Stimulated activated CD4-positive, alpha-beta T cell treated with anti-CD3 and anti-CD28 coated beads, Interleukin-4, amount 100 ng/mL, for 24 hours (primary cell): Measurements from ENCODE around the gene FAM241A.

Experiments
- DNase-seq: peaks from one replicate; pipeline ENCODE4 v3.0.0-alpha.2; 2020

FAM241A gene

DNA sequence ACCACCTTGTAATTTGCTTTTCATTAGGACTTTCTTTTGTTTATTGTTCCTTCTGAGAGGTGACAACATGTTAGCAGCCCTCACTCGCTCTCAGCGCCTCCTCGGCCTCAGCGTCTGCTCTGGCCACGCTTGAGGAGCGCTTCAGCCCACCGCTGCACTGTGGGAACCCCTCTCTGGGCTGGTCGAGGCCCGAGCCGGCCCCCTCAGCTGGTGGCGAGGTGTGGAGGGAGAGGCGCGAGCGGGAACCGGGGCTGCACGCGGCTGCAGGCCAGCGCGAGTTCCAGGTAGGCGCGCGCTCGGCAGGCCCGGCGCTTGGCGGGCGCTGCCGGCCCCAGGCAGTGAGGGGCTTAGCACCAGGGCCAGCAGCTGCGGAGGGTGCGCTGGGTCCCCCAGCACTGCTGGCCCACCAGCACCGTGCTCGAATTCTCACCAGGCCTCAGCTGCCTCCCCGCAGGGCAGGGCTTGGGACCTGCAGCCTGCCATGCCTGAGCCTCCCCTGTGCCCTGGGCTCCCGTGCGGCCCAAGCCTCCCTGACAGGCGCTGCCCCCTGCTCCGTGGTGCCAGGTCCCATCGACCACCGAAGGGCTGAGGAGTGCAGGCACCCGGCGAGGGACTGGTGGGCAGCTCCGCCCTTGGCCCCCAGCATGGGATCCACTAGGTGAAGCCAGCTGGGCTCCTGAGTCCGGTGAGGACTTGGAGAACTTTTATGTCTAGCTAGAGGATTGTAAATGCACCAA is 77.1 kb downstream of the FAM241A start:
- no peak for DNase-seq

DNA sequence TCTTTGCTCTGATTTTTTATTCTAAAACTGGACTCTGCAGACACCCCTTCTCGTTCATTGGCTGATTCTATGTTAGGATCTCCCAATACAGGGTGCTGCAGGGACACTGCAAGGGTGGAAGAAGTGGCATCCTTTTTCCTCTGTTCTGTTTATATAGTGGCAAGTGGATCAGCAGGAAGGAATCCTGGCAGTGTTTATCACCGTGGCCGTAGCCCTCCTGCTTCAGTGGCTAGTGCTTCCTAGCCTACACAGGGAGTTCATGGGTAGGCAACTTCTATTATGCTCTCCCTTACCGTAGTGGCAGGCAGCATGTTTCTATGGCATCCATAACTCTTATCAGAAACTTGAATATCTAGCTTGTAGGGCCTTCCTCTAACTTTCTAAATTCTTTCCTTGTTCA is 79.9 kb downstream of the FAM241A start:
- no peak for DNase-seq

DNA sequence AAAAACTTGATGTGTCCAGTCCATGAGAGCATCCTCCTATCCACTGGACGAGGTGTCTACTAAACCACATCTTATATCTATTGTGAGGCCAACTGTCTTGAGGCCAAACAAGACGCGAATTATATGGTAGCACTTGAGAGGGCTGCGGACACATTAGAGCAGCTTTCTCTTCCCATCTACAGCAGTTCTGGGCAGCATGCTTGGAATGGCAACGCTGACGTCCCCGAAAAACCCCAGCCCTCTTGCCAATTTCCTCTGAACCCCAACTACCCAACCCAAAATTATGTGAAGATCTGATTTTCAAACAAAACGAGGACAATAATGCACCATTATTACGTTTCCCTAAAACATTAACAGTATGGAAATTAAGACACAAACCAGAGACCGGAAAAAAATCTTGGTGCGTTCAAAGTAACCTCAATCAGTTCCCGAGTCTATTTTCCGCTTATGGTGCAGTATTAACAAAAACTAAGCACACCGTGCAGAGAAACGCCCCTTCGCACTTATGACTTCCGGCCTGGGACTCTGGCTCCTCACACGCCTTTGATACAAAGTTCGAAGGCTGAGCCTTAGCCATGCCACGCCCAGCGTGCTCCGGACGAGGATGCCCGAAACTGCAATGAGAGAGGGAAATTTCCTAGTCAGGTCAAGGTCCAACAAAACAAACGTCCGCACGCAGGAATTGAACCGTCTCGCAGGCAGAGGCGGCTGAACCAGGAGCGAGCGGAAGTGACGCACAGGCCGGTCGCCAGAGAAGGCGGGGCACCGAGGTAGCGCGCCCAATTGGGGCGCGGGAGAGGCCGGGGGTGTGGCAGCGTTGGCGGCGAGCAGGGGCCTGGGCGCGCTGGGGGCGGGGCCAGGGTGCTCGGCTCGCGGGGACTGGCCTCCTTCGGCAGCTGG is 85.9 kb downstream of the FAM241A start:
- peak; percentile 97 for DNase-seq

DNA sequence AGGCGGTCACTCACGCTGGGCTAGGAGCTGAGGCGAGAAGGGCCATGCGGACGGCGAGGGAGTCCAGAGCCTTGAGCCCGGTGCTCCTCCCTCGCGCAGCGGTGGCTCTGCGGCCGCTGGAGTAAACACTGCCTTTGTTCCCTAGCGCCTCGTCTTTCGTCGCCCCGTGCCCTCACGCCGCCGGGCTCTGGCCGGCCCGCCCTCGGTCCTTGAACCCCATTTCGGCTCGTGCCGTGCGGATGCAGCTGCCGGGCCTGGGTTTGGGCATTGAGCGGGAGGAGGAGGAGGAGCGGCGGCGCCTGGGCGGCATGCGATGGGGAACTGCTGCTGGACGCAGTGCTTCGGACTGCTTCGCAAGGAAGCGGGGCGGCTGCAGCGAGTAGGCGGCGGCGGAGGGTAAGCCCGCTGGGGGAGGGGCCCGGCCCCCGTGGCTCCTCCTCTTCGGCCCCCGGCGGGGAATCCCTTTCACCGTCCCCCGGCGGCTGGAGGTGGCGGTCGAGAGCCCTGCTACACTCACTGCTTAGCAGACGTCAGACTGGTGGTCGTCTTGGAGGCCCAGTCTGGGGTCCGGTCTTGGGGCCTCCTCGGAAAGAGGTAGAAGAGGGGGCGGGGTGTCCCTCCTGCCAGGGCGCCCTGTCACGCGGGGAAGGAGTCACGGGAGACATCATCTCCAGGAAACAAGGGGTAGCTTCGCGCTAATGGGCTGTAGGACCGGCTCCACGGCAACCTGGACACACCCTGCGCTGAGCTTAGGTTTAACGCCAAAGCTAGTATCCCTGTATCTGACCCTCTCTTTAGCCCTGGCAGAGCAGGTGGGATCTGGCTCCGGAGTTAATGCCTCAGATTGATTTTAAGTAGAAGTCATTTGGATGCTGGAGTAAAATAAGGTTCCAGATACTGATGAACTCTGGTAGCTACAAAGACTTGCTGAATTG is 86.8 kb downstream of the FAM241A start, which contains the start of gene AP1AR:
TSS of gene AP1AR (plus strand) at position 9 of the 935 bp plus-strand sequence. CDS start at position 314, 305 bp downstream.
- peak; percentile 77 for DNase-seq

DNA sequence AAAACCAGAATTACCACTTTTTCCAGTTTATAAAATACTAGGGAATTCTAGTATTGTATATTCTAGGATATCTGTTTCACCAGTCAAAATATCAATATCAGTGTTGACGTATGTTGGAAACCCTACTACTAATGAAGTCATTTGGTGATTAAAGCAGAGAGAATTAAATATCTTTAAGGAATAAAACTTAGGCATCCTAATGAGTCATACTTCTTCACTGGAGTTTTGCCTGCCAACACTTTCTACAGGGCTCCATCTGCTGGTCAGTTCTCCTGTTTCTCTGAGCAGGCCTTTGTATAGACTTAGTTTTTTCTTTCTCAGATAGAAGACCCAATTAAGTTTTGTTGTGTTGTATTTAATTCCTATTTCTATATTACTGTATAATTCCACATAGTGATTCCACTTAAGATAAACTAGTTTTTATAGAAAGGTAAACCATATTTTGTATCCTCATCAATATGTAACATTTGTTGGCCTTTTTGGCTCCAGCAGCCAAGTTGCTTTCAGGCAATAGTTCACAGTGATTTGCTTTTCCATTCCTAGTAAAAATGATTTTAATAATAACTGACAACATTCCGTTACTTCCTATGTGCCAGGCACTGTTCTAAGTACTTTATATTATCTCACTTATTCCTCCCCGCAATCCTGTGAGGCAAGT is 89.8 kb downstream of the FAM241A start:
- peak; percentile 62 for DNase-seq

- DNase-seq = no peak
Measured at GRCh38 chr4:112236040-112236439, 90.8 kb downstream of the FAM241A start.

DNA sequence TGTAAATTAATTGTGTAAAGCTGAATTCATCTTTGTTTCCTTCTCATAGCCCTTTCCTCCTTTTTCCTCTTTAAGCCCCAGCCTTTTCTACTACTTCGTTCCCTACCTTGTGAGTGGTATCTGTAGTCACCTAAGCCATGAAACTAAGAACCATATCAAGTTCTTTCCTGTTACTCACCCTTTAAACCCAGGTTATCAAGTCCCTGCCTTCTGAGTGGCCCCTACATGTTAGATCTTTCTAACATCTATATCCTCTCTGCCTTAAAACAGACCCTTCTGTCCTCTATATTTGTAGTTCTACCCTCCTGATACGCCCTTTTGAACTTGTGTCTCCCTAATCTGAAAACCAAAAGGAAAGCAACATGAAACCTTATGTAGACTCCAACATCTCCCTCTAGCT is 93.6 kb downstream of the FAM241A start:
- DNase-seq = no peak
